Left lung (tissue), 10 donors: ENCODE results near the gene DIO3. TPM values are rescaled to one million over a fixed set of nuclear protein-coding genes. Genes with fewer than 3 reads are reported as not detected.

ENCODE experiments used
- ATAC-seq: fragments of 200-7000 bp; cut with Tn5 transposase; one replicate; pipeline ENCODE4 v1.9.1; 2020; ENCODE audit warnings: moderate library complexity
- DNase-seq, 4 donors: peaks; one replicate each; pipeline ENCODE4 v3.0.0-alpha.2; 2013 to 2020
- H3K27ac ChIP-seq, 2 donors: fragments of 200-600 bp; sonication (generic) in 1 of 2; one replicate each; pipeline versions ENCODE4 v1.5.0 to v1.8.0; 2020 to 2021
- H3K27me3 ChIP-seq, 2 donors: fragments of 200-600 bp; sonication (generic) in 1 of 2; one replicate each; pipeline versions ENCODE4 v1.5.0 to v1.8.0; 2020 to 2021
- H3K36me3 ChIP-seq, 2 donors: fragments of 200-600 bp; sonication (generic) in 1 of 2; one replicate each; pipeline versions ENCODE4 v1.5.0 to v1.8.0; 2020 to 2021
- H3K4me1 ChIP-seq, 2 donors: fragments of 200-600 bp; one replicate each; pipeline ENCODE4 v1.8.0; 2021
- H3K4me3 ChIP-seq, 2 donors: fragments of 200-600 bp; sonication (generic) in 1 of 2; one replicate each; pipeline versions ENCODE4 v1.5.0 to v1.8.0; 2020 to 2021; ENCODE audit warnings: mild to moderate bottlenecking in 1 of 2
- H3K9me3 ChIP-seq, 2 donors: fragments of 200-600 bp; sonication (generic) in 1 of 2; one replicate each; pipeline versions ENCODE4 v1.5.0 to v1.8.0; 2020 to 2021
- intact Hi-C, 2 donors: fragments of 100-400 bp; cut with DNase I; formaldehyde crosslinking; loops; one replicate each; pipeline versions ENCODE4 v1.11.2 to v1.14.2; 2022
- polyA plus RNA-seq, 6 donors: library from polyadenylated mRNA; unstranded; fragments of 120-200 nt; gene quantifications; one replicate each; pipeline ENCODE4 v1.2.1, GENCODE V29; 2013; ENCODE audit not compliant: insufficient read length in 6 of 6
- total RNA-seq, 2 donors: library from RNA; stranded (reverse); fragmentation: NEBNext Ultra II Directional; extraction: Animal tissue kit (Norgen Biotek cat#: 25700); gene quantifications; one replicate each; pipeline ENCODE4 v1.2.1, GENCODE V29; 2021
- TF ChIP-seq, protein P1 (sequence below), 2 donors: fragments of 200-600 bp; sonication (generic) in 1 of 2; IDR thresholded peaks; one replicate each; pipeline versions ENCODE4 v1.5.0 to v1.8.0; 2021; ENCODE audit warnings: antibody characterized with exemption in 2 of 2
- donor health status: DM: no; HTN: yes; CAD: no.
- donor health status: DM: no; HTN: no; CAD: no.

The DIO3 gene
- total and polyA plus RNA-seq, 8 donors, result 0.16 to 0.84 (median 0.36) TPM

DNA sequence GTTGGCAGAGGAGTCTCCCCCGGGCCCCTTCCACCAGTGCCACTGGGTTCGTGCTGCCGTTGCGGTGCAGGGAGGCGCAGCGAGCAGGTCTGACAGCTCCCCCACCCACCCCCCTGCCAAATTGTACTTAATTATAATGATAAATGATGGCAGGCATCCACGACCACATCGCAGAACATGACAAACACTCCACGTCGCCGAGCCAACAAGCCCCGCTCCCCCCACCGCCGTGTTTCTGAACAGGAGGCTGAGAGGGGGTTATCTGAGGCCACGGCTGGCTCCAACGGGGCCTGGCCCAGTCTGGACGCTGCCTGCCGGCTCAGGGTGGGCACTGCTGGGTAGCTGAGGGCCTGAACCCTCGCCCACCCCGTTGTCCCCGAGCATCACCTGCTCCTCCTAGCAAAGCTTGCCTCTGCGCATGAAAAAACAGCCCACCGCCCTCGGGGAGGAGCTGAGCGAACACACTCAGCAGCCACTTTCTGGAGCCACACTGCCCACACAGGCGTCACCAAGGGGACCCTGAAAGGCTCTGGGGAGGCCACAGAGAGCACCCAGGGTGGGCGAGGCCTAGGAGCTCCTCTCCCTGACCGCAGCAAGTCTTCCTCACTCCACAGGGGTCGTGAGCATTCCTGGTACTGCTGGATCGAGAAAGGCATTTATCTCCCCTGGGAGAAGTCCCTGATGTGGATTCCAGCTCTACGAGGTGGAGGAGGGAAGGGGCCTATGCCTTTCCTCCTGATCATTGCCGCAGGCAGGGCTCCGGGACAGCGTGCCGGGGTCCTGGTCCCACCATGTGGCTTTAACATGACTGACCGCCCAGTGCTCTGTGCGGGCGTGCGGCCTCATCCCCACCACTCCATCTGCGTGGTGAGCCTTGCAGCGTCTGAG lies 35.4 kb upstream of the DIO3 start:
- Histone ChIP-seq H3K9me3 (no peaks in the 10 kb centered on the region), H3K27ac (no peak overlapping the region), H3K36me3 (no peaks in the 10 kb centered on the region), H3K27me3 (no peaks in the 10 kb centered on the region), H3K4me3 (no peak overlapping the region), H3K4me1 (no peaks in the 10 kb centered on the region)
- ATAC-seq (no peak), DNase-seq (peak in 1 of 4 donors; percentile 14)
- intact Hi-C loops, result no loop called here
- TF ChIP-seq, protein P1, sequence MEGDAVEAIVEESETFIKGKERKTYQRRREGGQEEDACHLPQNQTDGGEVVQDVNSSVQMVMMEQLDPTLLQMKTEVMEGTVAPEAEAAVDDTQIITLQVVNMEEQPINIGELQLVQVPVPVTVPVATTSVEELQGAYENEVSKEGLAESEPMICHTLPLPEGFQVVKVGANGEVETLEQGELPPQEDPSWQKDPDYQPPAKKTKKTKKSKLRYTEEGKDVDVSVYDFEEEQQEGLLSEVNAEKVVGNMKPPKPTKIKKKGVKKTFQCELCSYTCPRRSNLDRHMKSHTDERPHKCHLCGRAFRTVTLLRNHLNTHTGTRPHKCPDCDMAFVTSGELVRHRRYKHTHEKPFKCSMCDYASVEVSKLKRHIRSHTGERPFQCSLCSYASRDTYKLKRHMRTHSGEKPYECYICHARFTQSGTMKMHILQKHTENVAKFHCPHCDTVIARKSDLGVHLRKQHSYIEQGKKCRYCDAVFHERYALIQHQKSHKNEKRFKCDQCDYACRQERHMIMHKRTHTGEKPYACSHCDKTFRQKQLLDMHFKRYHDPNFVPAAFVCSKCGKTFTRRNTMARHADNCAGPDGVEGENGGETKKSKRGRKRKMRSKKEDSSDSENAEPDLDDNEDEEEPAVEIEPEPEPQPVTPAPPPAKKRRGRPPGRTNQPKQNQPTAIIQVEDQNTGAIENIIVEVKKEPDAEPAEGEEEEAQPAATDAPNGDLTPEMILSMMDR (IDR thresholded peaks at IDR 0.05), result no peak

DNA sequence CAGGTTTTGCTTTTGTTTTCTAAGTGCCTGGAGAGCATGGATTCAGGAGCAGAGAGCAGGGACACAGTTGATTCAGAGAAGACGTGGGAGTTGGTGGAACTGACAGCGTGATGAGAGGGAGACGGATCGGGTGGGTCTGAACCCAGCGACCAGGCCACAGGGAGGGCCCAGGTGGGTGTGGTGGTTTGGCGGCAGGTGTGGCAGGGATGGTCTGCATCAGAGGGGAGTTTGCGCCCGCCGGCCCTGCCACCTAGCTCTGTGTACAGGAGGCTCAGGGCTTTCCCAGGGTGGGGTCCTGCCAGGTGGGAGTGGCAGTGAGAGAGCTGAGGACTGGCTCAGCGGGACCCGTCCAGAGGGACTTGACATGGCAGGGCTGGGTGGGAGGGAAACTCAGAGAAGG lies 33.3 kb upstream of the DIO3 start:
- DNase-seq (no peak), ATAC-seq (no peak)
- no peaks in the 10 kb centered on the region for H3K4me1 ChIP-seq
- H3K36me3 ChIP-seq, result no peaks in the 10 kb centered on the region
- no peaks in the 10 kb centered on the region for H3K9me3 ChIP-seq
- no peaks in the 10 kb centered on the region for H3K27me3 ChIP-seq
- no peak overlapping the region for H3K4me3 ChIP-seq
- intact Hi-C loops, result no loop called here
- H3K27ac ChIP-seq, result no peak overlapping the region
- TF ChIP-seq, protein P1 (IDR thresholded peaks at IDR 0.05), result no peak

DNA sequence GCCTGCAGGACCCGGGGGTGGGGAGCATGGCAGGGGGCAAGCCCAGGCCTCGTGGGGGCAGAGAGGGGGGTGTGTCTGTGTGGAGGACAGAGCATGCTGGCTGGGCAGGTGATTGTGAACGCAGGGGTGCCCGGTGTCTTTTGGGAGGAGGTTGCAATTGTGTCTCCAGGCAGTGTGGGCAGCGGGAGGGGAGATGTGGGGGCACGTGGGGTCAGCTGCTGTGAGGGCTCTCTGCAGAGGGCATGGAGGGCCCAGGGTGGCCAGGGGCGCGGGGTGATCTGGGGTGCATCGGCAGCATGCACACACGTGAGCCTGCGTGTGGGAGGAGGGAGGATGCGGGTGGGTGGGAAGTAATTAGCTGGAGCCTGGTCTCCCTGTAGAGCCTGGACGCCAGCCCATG lies 32.2 kb upstream of the DIO3 start:
- no peaks in the 10 kb centered on the region for H3K4me1 ChIP-seq
- ATAC-seq (no peak), DNase-seq (no peak)
- H3K4me3 ChIP-seq, result no peak overlapping the region
- H3K27ac ChIP-seq, result no peak overlapping the region
- no peaks in the 10 kb centered on the region for H3K27me3 ChIP-seq
- TF ChIP-seq, protein P1 (IDR thresholded peaks at IDR 0.05), result no peak
- intact Hi-C loops, result no loop called here
- H3K9me3 ChIP-seq, result no peaks in the 10 kb centered on the region
- H3K36me3 ChIP-seq, result no peaks in the 10 kb centered on the region

DNA sequence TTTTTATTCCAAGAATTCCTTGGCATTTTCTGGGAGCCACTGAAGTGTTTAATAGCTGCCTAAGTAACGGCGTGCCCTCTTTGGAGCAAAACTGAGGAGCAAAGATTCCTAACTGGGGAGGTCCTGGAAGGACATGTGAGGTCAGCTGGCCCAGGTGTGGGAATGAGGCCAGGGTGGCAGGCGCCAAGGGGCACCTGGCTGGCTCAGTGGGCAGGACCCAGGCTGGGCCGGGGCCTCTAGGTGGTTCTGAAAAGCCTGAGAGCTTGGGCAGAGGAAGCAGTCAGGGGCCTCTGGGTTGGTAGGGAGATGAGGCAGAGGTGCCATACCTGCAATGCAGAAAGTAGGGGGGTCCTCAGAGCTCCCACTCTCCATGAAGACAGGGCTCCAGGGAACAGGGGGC lies 27.1 kb upstream of the DIO3 start:
- Histone ChIP-seq H3K36me3 (no peaks in the 10 kb centered on the region), H3K9me3 (no peaks in the 10 kb centered on the region), H3K4me1 (peaks cover 0 to 14% of the 10 kb centered on the region in 2 donors), H3K27ac (no peak overlapping the region), H3K4me3 (no peak overlapping the region), H3K27me3 (no peaks in the 10 kb centered on the region)
- TF ChIP-seq, protein P1 (IDR thresholded peaks at IDR 0.05), result no peak
- ATAC-seq, result no peak
- intact Hi-C loops, result no loop called here
- no peak for DNase-seq

DNA sequence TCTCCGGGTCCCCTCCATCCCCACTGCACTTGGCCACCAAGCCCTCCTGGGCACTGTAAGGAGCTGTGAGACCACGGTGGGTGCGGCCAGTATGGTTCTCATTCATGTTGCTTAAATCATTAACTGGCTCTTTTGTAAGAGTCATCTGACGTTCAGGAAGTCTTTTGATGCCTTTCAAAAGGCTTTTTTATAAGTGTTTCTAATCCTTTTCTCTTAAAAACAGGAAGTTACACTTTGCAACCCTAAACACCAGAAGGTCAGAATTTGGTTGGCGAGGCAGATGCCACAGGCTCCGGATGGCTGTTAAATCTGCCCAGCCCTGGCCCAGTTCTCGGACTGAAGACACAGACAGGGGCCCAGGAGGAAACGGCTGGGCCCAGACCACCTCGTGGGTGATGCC lies 26.1 kb upstream of the DIO3 start:
- TF ChIP-seq, protein P1 (IDR thresholded peaks at IDR 0.05), result no peak
- Histone ChIP-seq H3K4me1 (peaks cover 0 to 14% of the 10 kb centered on the region in 2 donors), H3K36me3 (no peaks in the 10 kb centered on the region), H3K27me3 (no peaks in the 10 kb centered on the region), H3K9me3 (no peaks in the 10 kb centered on the region), H3K4me3 (no peak overlapping the region), H3K27ac (no peak overlapping the region)
- peak; percentile 22 for ATAC-seq
- intact Hi-C loops, result no loop called here
- peak in 1 of 4 donors; percentile 35 for DNase-seq
